Adipocyte (in vitro differentiated cells): ENCODE data around the gene LZTR1.
A peak's percentile ranks its signal among the peaks of the same experiment; 100 is the strongest.

Source experiments
- DNase-seq: peaks from one replicate; pipeline ENCODE4 v3.0.0-alpha.2; 2015; ENCODE audit warnings: low read depth
- H3K27me3 ChIP-seq: replicated peaks from 2 replicates; pipeline ENCODE4 v1.7.0; 2013; ENCODE audit warnings: mild to moderate bottlenecking, low read length, moderate library complexity; ENCODE audit not compliant: control insufficient read depth, insufficient read depth
- H3K36me3 ChIP-seq: 2 replicates; pipeline ENCODE4 v1.7.0; 2013; ENCODE audit warnings: low read length, mild to moderate bottlenecking, moderate library complexity; ENCODE audit not compliant: control insufficient read depth, insufficient read depth, severe bottlenecking
- H3K4me1 ChIP-seq: 2 replicates; pipeline ENCODE4 v1.7.0; 2013; ENCODE audit warnings: mild to moderate bottlenecking, low read length, moderate library complexity; ENCODE audit not compliant: control insufficient read depth, insufficient read depth
- H3K4me3 ChIP-seq: 2 replicates; pipeline ENCODE4 v1.7.0; 2013; ENCODE audit warnings: mild to moderate bottlenecking, low read length, moderate library complexity
- H3K9ac ChIP-seq: 2 replicates; pipeline ENCODE4 v1.7.0; 2013; ENCODE audit warnings: mild to moderate bottlenecking, low read length, moderate library complexity
- H3K9me3 ChIP-seq: 2 replicates; pipeline ENCODE4 v1.7.0; 2013; ENCODE audit warnings: mild to moderate bottlenecking, low read length, moderate library complexity; ENCODE audit not compliant: control insufficient read depth

LZTR1 gene

GRCh38 chr22:20996031-20996410 is 13.9 kb downstream of the LZTR1 start:
- no peak for DNase-seq
- Histone ChIP-seq H3K9me3 (no peaks in the 10 kb centered on the region), H3K36me3 (peaks cover 66% of the 10 kb centered on the region), H3K4me3 (no peak overlapping the region), H3K27me3 (no peaks in the 10 kb centered on the region), H3K9ac (no peak overlapping the region), H3K4me1 (peaks cover 10% of the 10 kb centered on the region)

DNA sequence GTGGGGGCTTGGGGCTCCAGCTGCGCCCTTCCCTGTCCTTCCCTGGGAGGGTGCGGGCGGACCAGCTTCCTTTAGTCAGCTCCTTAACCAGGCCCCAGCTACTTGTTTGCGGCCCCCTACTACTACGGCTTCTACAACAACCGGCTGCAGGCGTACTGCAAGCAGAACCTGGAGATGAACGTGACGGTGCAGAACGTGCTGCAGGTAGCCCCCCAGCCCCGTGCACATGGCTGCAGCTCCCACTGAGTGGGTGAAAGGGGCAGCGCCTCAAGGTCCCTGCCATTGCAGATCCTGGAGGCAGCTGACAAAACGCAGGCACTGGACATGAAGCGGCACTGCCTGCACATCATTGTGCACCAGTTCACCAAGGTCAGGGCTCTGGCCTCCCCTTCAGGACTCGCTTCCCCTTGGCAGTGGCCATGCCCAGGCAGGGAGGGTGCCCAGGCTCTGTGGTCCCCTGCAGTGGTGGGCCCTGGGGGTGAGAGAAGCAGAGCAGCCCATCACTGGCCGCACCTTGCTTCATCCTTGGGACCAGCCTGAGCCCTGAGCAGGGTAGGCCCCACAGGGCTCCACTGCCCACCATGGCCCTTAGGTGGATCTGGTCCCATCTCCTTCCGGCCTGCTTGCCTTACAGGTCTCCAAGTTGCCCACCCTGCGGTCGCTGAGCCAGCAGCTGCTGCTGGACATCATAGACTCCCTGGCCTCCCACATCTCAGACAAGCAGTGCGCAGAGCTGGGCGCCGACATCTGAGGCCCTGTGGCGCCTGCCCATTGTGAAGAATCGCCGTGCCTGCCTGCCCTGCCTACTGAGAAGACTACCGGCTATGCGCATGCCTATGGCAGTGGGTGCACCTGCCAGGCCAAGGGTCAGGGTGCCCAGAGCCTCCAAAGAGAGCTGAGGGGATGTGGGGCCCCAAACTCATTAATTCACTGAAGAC is 14.8 kb downstream of the LZTR1 start:
- no peaks in the 10 kb centered on the region for H3K27me3 ChIP-seq
- no peak overlapping the region for H3K9ac ChIP-seq
- H3K36me3 ChIP-seq, result peaks cover 58% of the 10 kb centered on the region
- no peak overlapping the region for H3K4me3 ChIP-seq
- no peak for DNase-seq
- peaks cover 15% of the 10 kb centered on the region for H3K4me1 ChIP-seq
- H3K9me3 ChIP-seq, result no peaks in the 10 kb centered on the region

DNA sequence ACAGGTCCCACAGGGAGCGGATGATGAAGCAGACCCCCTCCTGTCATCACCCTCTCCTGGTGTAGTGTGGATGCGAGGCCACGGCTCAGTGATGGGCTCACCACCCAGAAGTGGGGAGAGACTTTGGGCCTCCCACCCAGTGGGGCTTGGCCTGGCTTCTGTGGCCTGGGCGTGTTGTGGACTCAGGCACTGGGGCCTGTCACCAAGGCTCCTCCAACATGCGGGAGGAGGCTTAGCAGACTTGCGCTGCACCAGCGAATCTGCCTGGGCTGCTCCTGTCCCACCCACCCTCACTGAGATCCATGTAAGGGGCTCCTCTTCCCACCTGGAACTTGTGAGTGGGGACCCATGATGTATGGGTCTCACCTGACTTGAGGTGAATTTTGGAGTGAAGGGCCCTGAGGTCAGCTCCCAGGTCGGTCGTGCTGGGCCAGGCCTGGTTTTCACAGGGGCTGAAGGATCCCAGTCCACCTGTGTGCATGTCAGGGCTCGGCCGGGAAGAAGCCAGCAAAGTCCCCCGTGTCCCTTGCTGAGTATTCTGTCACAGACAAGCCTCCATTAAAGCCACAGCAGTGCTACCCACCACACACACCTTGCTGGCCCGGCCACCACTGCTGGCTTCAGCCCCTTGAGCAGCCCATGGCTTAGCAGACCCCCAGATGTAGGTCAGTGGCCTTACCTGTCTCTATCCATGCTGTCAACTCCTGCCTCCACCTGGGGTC is 15.6 kb downstream of the LZTR1 start:
- Histone ChIP-seq H3K9ac (no peak overlapping the region), H3K4me1 (peaks cover 15% of the 10 kb centered on the region), H3K27me3 (no peaks in the 10 kb centered on the region), H3K36me3 (peaks cover 50% of the 10 kb centered on the region), H3K4me3 (no peak overlapping the region), H3K9me3 (no peaks in the 10 kb centered on the region)
- no peak for DNase-seq

- Histone ChIP-seq H3K27me3 (no peaks in the 10 kb centered on the region), H3K4me1 (peaks cover 25% of the 10 kb centered on the region), H3K4me3 (no peak overlapping the region), H3K9me3 (no peaks in the 10 kb centered on the region), H3K36me3 (peaks cover 42% of the 10 kb centered on the region), H3K9ac (peak overlapping the region; percentile 99)
- DNase-seq, result no peak
Measured at GRCh38 chr22:20998411-20999336, 16.6 kb downstream of the LZTR1 start.

DNA sequence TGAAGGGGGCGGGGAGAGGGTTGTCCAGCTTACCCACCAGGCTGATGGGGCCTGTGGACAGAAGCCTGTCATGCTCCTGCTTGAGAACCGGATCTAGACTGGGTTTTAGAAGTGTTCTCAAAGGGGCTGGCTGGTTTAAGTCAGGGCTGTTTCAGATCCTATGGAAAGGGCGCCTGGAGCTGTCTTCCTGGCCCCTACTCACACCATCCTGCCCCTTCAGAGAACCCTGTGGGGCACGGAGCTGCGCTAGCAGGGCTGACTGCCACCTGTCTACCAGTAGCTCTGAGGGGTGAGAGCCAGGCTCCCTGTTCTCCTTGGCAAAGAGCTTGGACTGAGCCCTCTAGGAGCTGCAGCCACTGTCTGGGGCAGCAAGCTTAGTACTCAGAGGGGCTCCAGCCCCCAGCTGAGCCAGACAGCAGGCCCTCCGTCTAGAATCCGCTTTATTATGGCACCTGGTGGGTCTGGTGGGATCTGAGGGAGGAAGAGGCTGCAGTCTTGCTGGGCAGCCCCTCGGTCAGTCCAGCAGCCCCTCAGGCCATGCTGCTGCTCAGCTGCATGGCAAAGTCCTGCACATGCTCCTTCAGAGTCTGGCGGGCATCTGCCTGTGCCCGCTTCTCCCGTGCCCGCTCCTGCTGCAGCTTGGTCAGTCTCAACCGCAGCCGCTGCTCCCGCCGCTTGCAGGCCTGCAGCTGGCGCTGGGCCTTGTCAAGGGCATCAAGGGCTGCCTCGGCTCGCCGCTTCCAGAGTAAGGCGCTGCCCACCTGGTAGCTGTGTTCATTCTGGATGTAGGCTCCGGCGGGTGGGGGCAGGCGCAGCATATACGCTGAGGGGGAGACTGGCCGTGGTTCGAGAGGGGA is 17.5 kb downstream of the LZTR1 start:
- Histone ChIP-seq H3K4me1 (peaks cover 28% of the 10 kb centered on the region), H3K27me3 (no peaks in the 10 kb centered on the region), H3K9me3 (no peaks in the 10 kb centered on the region), H3K9ac (peak overlapping the region; percentile 99), H3K4me3 (no peak overlapping the region), H3K36me3 (peaks cover 37% of the 10 kb centered on the region)
- no peak for DNase-seq

- DNase-seq, result peak; percentile 23
- H3K9me3 ChIP-seq, result no peaks in the 10 kb centered on the region
- peaks cover 34% of the 10 kb centered on the region for H3K36me3 ChIP-seq
- H3K9ac ChIP-seq, result peak overlapping the region; percentile 99
- H3K27me3 ChIP-seq, result no peaks in the 10 kb centered on the region
- H3K4me1 ChIP-seq, result peaks cover 28% of the 10 kb centered on the region
- H3K4me3 ChIP-seq, result peak overlapping the region; percentile 96
Measured at GRCh38 chr22:21000207-21000986, 18.3 kb downstream of the LZTR1 start.

- Histone ChIP-seq H3K36me3 (peaks cover 31% of the 10 kb centered on the region), H3K4me1 (peaks cover 28% of the 10 kb centered on the region), H3K27me3 (no peaks in the 10 kb centered on the region), H3K9me3 (no peaks in the 10 kb centered on the region), H3K9ac (peak overlapping the region; percentile 99), H3K4me3 (peak overlapping the region; percentile 96)
- DNase-seq, result no peak
Measured at GRCh38 chr22:21000987-21001600, 19.0 kb downstream of the LZTR1 start.

GRCh38 chr22:21001601-21002325 is 19.7 kb downstream of the LZTR1 start, which contains the start of gene THAP7:
THAP7 (minus strand) TSS chr22:21002118; CDS start chr22:21001911, 207 bp downstream.
- peaks cover 28% of the 10 kb centered on the region for H3K4me1 ChIP-seq
- H3K27me3 ChIP-seq, result no peaks in the 10 kb centered on the region
- H3K4me3 ChIP-seq, result peak within 1 kb of the TSS; percentile 96
- H3K9ac ChIP-seq, result peak within 1 kb of the TSS; percentile 99
- no peaks in the 10 kb centered on the region for H3K9me3 ChIP-seq
- DNase-seq, result peak; percentile 98
- H3K36me3 ChIP-seq, result peaks cover 26% of the 10 kb centered on the region

DNA sequence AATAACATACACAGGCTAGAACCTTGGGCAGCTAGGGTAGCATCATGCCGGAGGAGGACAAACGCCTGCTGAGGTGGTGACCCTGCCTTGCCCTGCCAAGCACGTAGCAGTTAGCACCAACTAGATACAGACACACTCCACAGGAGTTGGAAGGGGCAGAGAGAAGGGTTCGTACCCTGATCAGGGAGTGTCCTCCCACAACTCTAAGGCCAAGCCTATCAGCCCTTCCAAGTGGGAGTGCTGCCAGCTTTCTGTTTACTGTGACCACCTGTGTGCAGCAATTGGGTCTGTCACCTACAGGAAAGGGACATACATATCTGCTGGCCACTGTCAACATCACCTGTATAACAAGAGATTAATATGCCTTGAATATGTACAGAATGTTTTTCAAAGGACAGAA is 21.7 kb downstream of the LZTR1 start:
- Histone ChIP-seq H3K36me3 (peaks cover 12% of the 10 kb centered on the region), H3K27me3 (no peaks in the 10 kb centered on the region), H3K4me1 (peaks cover 28% of the 10 kb centered on the region), H3K9me3 (no peaks in the 10 kb centered on the region), H3K9ac (no peak overlapping the region), H3K4me3 (peak overlapping the region; percentile 96)
- no peak for DNase-seq
